Activated CD4-positive, alpha-beta T cell treated with anti-CD3 and anti-CD28 coated beads, Interleukin-2, amount 10 ng/mL, durations not matched to agents 24 days and 14 days (primary cell): ENCODE results near the gene CPT2. TPM values are rescaled to one million over a fixed set of nuclear protein-coding genes. Genes with fewer than 3 reads are reported as not detected.
A peak's percentile ranks its signal among the peaks of the same experiment; 100 is the strongest.
"Not testable (repeated sequence)": the region's sequence is repeated elsewhere in the genome, so short reads cannot be mapped to it uniquely, and the experiment has no call there.

Experiments
- DNase-seq: peaks from one replicate; pipeline ENCODE4 v3.0.0; 2022
- H3K27ac Mint-ChIP-seq: one replicate; pipeline ENCODE4 v1.8.0; 2022; ENCODE audit warnings: mild to moderate bottlenecking, mixed read lengths
- H3K27me3 Mint-ChIP-seq: one replicate; pipeline ENCODE4 v1.8.0; 2022; ENCODE audit warnings: mixed read lengths
- H3K36me3 Mint-ChIP-seq: one replicate; pipeline ENCODE4 v1.8.0; 2022; ENCODE audit warnings: low read depth, mild to moderate bottlenecking, mixed read lengths
- H3K4me1 Mint-ChIP-seq: one replicate; pipeline ENCODE4 v1.8.0; 2021; ENCODE audit warnings: mixed read lengths
- H3K4me3 Mint-ChIP-seq: one replicate; pipeline ENCODE4 v1.8.0; 2022; ENCODE audit warnings: mild to moderate bottlenecking, moderate library complexity, mixed read lengths
- H3K9me3 Mint-ChIP-seq: one replicate; pipeline ENCODE4 v1.8.0; 2021; ENCODE audit warnings: mixed read lengths
- intact Hi-C: fragments of 100-400 bp; cut with micrococcal nuclease; formaldehyde crosslinking; loops from one replicate; pipeline ENCODE4 v1.15.1; 2023
- total RNA-seq: library from RNA; stranded (reverse); gene quantifications from 2 replicates; pipeline ENCODE4 v1.2.3, GENCODE V29; 2022

Gene CPT2
- total RNA-seq, 1 donor from 2014 or later: 19.5 TPM

DNA sequence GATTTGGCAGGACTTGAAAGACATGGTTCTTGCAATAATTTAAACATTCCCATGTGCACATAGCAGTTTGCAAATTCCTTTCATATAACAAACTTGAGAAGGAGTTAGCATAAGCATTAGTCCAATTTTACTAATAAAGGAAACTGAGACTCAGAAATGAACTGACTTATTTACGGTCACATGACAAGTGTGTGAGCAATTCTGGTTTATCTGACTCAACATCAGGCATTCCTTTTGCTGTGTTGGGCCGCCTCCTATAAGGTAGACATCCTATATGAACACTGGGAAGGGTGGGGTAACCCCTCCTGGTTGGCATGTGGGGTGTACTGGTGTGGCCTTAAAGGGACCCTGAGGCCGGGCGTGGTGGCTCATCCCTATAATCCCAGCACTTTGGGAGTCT lies 8.5 kb upstream of the CPT2 start:
- intact Hi-C loops: loop anchor here (5.0 kb wide), 1 partner anchor 486 kb away; no protein-coding TSS in a partner anchor
- Mint-ChIP-seq H3K9me3 (no peaks in the 10 kb centered on the region), H3K4me3 (no peak overlapping the region), H3K4me1 (no peaks in the 10 kb centered on the region), H3K27ac (no peak overlapping the region), H3K36me3 (no peaks in the 10 kb centered on the region), H3K27me3 (peaks cover 16% of the 10 kb centered on the region)
- no peak for DNase-seq

DNA sequence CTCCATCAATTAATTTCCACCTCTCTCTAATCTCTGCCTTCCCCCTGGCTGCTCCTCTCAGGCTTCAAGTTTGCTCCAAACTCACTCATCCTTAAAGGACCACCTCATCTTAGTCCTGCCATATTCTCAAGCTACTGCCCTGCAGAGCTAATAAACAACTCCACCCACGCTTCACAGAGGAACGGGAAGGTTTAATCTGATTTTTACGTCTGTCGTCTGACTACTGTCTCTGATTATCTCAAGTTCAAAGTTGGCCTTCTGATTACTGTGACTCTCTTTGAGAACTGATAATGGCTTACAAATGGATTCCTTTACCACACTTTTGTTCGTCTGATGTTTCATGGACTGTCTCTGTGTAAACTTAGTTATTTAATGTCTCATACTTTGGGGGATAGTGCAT lies 7.6 kb upstream of the CPT2 start:
- no peak for DNase-seq
- Mint-ChIP-seq H3K4me1 (no peaks in the 10 kb centered on the region), H3K27me3 (peaks cover 16% of the 10 kb centered on the region), H3K36me3 (no peaks in the 10 kb centered on the region), H3K27ac (no peak overlapping the region), H3K9me3 (no peaks in the 10 kb centered on the region), H3K4me3 (no peak overlapping the region)
- intact Hi-C loops: loop anchor here (5.0 kb wide), 1 partner anchor 487 kb away; no protein-coding TSS in a partner anchor

DNA sequence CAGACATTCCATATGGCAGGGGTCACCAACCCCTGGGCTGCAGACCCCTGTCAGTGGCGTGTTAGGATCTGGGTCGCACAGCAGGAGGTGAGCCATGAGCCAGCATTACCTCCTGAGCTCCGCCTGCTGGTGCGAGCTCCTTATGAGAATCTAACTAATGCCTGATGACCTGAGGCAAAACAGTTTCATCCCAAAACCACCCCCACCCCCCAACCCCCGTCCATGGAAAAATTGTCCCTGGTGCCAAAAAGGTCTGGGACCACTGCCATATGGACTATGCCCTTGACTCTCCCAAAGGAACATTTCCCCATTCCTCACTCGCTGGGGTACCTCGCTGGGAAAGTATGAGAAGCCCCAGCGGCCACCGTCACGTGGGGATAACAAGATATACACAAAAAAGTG lies 6.4 kb upstream of the CPT2 start:
- Mint-ChIP-seq H3K27ac (no peak overlapping the region), H3K36me3 (no peaks in the 10 kb centered on the region), H3K4me1 (no peaks in the 10 kb centered on the region), H3K9me3 (no peaks in the 10 kb centered on the region), H3K4me3 (no peak overlapping the region), H3K27me3 (peaks cover 16% of the 10 kb centered on the region)
- no peak for DNase-seq
- intact Hi-C loops: no loop called here

GRCh38 chr1:53195246-53196016 lies 1.2 kb upstream of the CPT2 start:
- Mint-ChIP-seq H3K9me3 (no peaks in the 10 kb centered on the region), H3K27ac (no peak overlapping the region), H3K4me1 (peaks cover 24% of the 10 kb centered on the region), H3K36me3 (peaks cover 8% of the 10 kb centered on the region), H3K4me3 (peak overlapping the region; percentile 88), H3K27me3 (no peaks in the 10 kb centered on the region)
- DNase-seq: no peak
- intact Hi-C loops: loop anchor here (1.0 to 5.0 kb wide), 5 partner anchors 25 to 858 kb away; partner anchors contain the start of genes CZIB, MAGOH, SCP2 and TCEANC2

DNA sequence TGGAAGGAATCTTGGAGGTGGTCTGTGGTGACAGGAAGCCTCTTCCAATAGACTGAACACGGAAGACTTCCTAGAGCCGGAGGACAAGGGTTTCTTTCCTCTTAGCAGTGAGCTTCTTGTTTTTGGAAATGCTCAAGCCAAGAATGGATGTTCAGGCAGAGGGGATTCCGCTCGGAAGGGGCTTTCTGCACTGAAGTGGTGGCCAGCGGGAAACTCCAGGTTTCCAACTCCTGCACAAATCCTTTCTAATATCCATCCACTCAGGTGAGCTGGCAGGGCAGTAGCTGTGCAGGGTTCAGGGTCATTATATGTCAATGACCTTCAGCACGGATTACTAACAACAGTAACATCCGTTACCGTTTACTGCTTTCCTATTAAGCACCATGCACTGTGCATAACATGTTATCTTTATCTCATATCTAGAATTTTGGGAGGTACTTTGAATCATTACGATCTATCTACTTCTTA lies 573 bp upstream of the CPT2 start:
- Mint-ChIP-seq H3K27me3 (no peaks in the 10 kb centered on the region), H3K9me3 (no peaks in the 10 kb centered on the region), H3K27ac (peak overlapping the region; percentile 95), H3K4me3 (peak overlapping the region; percentile 88), H3K36me3 (peaks cover 14% of the 10 kb centered on the region), H3K4me1 (peaks cover 24% of the 10 kb centered on the region)
- DNase-seq: no peak
- intact Hi-C loops: loop anchor here (1.0 to 5.0 kb wide), 5 partner anchors 24 to 857 kb away; partner anchors contain the start of genes CZIB, MAGOH, SCP2 and TCEANC2

DNA sequence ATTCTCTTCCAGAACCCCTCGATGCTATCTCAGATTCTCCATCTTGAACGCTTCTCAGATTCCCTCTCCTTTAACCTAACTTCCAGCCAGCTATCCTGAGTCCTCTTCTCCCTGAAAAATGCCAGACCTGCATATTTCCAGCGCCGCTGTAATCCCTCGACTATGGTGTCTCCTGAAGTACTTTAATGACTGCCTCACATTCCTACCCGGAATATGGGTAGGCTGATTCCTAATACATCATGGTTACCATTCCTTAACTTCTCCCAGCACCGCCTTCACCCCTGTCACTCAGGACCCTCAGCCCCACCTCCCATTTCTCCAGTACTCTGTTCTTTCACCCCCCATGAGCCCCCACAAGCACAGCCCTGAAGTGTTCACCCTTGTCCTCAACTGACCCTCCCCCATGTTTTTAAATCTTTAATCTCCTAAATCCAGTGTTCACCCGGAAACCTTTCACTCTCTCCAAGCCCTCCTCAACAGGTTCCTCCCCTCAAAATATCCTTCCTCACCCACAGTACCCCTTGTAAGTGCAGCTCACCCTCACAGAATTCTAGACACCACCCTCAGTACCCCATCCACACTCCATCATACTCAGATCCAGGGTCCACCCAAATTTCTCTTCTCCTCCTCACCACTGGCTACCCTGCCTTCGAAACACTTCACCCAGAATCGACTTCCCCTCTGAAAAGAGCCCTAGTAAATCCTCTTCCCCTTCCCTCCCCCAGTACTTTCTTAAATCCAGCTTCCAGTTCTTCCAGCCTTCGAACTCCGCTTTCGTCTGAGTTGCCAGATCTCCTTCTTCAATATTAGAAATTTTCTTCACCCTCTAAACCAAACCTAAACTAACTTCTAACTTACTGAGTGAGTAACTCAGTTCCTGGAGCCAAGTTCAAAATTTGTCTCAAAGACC lies 922 bp downstream of the CPT2 start:
- H3K36me3 Mint-ChIP-seq: peaks cover 26% of the 10 kb centered on the region
- H3K4me1 Mint-ChIP-seq: peaks cover 24% of the 10 kb centered on the region
- no peak for DNase-seq
- intact Hi-C loops: loop anchor here (2.0 to 5.0 kb wide), 2 partner anchors 129 to 270 kb away; partner anchors contain the start of gene SCP2
- H3K4me3 Mint-ChIP-seq: peak overlapping the region; percentile 88
- no peaks in the 10 kb centered on the region for H3K9me3 Mint-ChIP-seq
- H3K27me3 Mint-ChIP-seq: no peaks in the 10 kb centered on the region
- peak overlapping the region; percentile 96 for H3K27ac Mint-ChIP-seq

DNA sequence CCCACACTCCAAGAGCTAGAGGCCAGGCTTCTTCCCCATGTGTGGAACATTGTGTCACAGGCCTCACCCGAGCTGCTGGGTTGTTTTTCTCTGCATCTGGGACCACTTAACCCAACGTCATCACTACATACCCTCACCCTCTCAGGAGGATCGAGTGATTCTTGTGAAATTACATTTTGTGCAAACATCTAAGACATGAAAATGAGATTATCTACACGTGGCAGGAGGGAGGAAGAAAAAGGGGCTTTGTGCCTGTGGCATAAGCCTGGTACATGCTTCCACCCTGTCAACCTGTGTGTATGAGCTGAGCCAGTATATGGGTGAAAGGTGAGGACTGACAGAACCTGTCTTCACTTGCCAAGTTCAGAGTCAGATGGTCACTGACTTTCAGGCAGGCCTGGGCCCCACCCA lies 1.6 kb downstream of the CPT2 start:
- Mint-ChIP-seq H3K4me3 (peak overlapping the region; percentile 88), H3K9me3 (no peaks in the 10 kb centered on the region)

GRCh38 chr1:53203466-53203865 lies 6.8 kb downstream of the CPT2 start:
- no peak overlapping the region for H3K4me3 Mint-ChIP-seq

More for the DNA sequence above, 1.6 kb downstream of the CPT2 start:
- peak overlapping the region; percentile 96 for H3K27ac Mint-ChIP-seq
- intact Hi-C loops: loop anchor here (5.0 kb wide), 1 partner anchor 271 kb away; the partner anchor contains the start of gene SCP2
- DNase-seq: no peak
- H3K27me3 Mint-ChIP-seq: no peaks in the 10 kb centered on the region
- peaks cover 24% of the 10 kb centered on the region for H3K4me1 Mint-ChIP-seq
- H3K36me3 Mint-ChIP-seq: peaks cover 33% of the 10 kb centered on the region

DNA sequence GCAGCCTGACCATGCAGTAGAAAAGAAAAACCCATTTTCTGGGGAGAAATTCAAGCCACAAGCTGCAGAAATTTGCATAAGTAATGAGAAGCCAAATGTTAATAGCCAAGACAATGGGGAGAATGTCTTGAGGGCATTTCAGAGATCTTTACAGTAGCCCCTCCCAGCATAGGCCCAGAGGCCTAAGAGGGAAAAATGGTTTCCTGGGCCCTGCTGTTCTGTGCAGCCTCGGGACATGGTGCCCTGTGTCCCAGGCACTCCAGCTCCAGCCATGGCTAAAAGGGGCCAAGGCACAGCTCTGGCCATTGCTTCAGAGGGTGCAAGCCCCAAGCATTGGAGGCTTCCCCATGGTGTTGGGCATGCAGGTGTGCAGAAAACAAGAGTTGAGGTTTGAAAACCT lies 8.9 kb downstream of the CPT2 start:
- H3K27ac Mint-ChIP-seq, H3K27me3 Mint-ChIP-seq, intact Hi-C loops, H3K4me1 Mint-ChIP-seq, H3K4me3 Mint-ChIP-seq, DNase-seq: not testable (repeated sequence)
- Mint-ChIP-seq H3K9me3 (peaks cover 28% of the 10 kb centered on the region), H3K36me3 (peaks cover 91% of the 10 kb centered on the region)

More at GRCh38 chr1:53203466-53203865, 6.8 kb downstream of the CPT2 start:
- Mint-ChIP-seq H3K4me1 (peaks cover under 1% of the 10 kb centered on the region), H3K36me3 (peaks cover 73% of the 10 kb centered on the region), H3K27ac (no peak overlapping the region), H3K27me3 (no peaks in the 10 kb centered on the region), H3K9me3 (peaks cover 28% of the 10 kb centered on the region)
- intact Hi-C loops: no loop called here
- DNase-seq: no peak

DNA sequence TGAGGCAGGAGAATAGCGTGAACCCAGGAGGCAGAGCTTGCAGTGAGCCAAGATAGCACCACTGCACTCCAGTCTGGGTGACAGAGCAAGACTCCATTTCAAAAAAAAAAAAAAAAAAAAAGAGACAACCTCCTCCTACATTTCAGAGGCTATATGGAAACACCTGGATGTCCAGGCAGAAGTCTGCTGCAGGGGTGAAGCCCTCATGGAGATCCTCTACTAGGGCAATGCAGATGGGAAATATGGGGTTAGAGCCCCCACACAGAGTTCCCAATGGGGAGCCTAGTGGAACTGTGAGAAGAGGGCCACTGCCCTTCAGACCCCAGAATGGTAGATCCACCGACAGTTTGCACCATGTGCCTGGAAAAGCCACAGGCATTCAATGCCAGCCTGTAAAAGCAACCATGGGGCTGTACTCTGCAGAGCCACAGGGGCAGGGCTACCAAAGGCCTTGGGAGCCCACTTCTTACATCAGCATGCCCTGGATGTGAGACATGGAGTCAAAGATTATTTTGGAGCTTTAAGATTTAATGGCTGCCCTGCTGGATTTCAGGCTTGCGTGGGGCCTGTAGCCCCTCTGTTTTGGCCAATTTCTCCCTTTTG lies 9.6 kb downstream of the CPT2 start:
- H3K27ac Mint-ChIP-seq, H3K4me1 Mint-ChIP-seq, intact Hi-C loops, H3K27me3 Mint-ChIP-seq, H3K4me3 Mint-ChIP-seq, DNase-seq: not testable (repeated sequence)
- peaks cover 28% of the 10 kb centered on the region for H3K9me3 Mint-ChIP-seq
- H3K36me3 Mint-ChIP-seq: peaks cover 88% of the 10 kb centered on the region

DNA sequence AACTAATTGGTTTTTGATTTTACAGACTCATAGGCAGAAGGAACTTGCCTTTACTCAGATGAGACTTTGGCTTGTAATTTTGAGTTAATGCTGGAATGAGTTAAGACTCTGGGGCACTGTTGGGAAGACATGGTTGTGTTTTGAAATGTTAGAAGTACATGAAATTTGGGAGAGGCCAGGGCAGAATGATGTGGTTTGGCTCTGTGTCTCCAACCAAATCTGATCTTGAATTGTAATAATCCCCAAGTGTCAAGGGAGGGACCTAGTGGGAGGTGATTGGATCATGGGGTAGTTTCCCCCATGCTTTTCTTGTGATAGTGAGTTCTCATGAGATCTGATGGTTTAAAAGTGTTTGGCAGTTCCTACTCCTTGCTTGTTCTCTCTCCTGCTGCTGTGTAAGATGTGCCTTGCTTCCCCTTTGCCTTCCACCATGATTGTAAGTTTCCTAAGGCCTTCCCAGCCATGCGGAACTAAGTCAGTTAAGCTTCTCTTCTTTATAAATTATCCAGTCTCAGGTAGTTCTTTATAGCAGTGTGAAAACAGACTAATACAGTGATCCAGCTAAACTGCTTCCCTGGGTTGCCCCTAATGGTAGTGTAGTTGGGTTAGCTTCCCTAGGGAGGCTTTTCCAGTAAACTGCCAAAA lies 10.2 kb downstream of the CPT2 start:
- Mint-ChIP-seq H3K27me3 (no peaks in the 10 kb centered on the region), H3K36me3 (peaks cover 84% of the 10 kb centered on the region), H3K4me3 (no peak overlapping the region), H3K4me1 (no peaks in the 10 kb centered on the region), H3K9me3 (peaks cover 28% of the 10 kb centered on the region), H3K27ac (no peak overlapping the region)
- intact Hi-C loops: no loop called here
- no peak for DNase-seq

GRCh38 chr1:53207726-53208125 lies 11.1 kb downstream of the CPT2 start:
- H3K4me3 Mint-ChIP-seq: no peak overlapping the region
- no peaks in the 10 kb centered on the region for H3K4me1 Mint-ChIP-seq
- peaks cover 80% of the 10 kb centered on the region for H3K36me3 Mint-ChIP-seq
- no peaks in the 10 kb centered on the region for H3K27me3 Mint-ChIP-seq
- intact Hi-C loops: no loop called here
- H3K9me3 Mint-ChIP-seq: peaks cover 28% of the 10 kb centered on the region
- no peak for DNase-seq
- no peak overlapping the region for H3K27ac Mint-ChIP-seq

- H3K27ac Mint-ChIP-seq: no peak overlapping the region
- H3K9me3 Mint-ChIP-seq: peaks cover 13% of the 10 kb centered on the region
- DNase-seq: no peak
- no peaks in the 10 kb centered on the region for H3K27me3 Mint-ChIP-seq
- intact Hi-C loops: no loop called here
- H3K4me3 Mint-ChIP-seq: no peak overlapping the region
- H3K4me1 Mint-ChIP-seq: no peaks in the 10 kb centered on the region
- H3K36me3 Mint-ChIP-seq: peaks cover 64% of the 10 kb centered on the region
Measured at GRCh38 chr1:53210352-53210751, 13.7 kb downstream of the CPT2 start.
